OCI-LY1 (cell line): Measurements from ENCODE around the gene OBSL1.

Experiments used
- H2AFZ ChIP-seq: fragments of 200-600 bp; sonication (generic), shearing (Covaris generic); 2 replicates; pipeline ENCODE4 v1.6.0; 2014; ENCODE audit warnings: antibody characterized with exemption, mild to moderate bottlenecking, low read length
- H3F3A ChIP-seq: fragments of 200-600 bp; sonication (generic), shearing (Covaris generic); 2 replicates; pipeline ENCODE4 v1.6.0; 2014; ENCODE audit warnings: mild to moderate bottlenecking, antibody characterized with exemption, low read length, moderate library complexity; ENCODE audit not compliant: insufficient read depth
- H3K27ac ChIP-seq: fragments of 200-600 bp; sonication (generic); 2 replicates; pipeline ENCODE4 v1.5.1; 2014; ENCODE audit warnings: low read length, mixed run types, mild to moderate bottlenecking, low read depth; ENCODE audit not compliant: poor library complexity, severe bottlenecking
- H3K27me3 ChIP-seq: fragments of 200-600 bp; sonication (generic); 2 replicates; pipeline ENCODE4 v1.6.0; 2014; ENCODE audit warnings: antibody characterized with exemption, mild to moderate bottlenecking, low read length, moderate library complexity; ENCODE audit not compliant: insufficient read depth
- H3K36me3 ChIP-seq: fragments of 200-600 bp; sonication (generic); 2 replicates; pipeline ENCODE4 v1.6.1; 2014; ENCODE audit warnings: mild to moderate bottlenecking, antibody characterized with exemption, low read length, moderate library complexity, mixed read lengths; ENCODE audit not compliant: insufficient read depth
- H3K4me1 ChIP-seq: fragments of 200-600 bp; sonication (generic); 2 replicates; pipeline ENCODE4 v1.5.1; 2014; ENCODE audit warnings: mild to moderate bottlenecking, low read length, moderate library complexity; ENCODE audit not compliant: insufficient read depth, severe bottlenecking
- H3K4me2 ChIP-seq: fragments of 200-600 bp; sonication (generic), shearing (Covaris generic); 2 replicates; pipeline ENCODE4 v1.6.1; 2014; ENCODE audit warnings: low read length
- H3K4me3 ChIP-seq: fragments of 200-600 bp; sonication (generic); 2 replicates; pipeline ENCODE4 v1.5.1; 2014; ENCODE audit warnings: low read length, low read depth, mild to moderate bottlenecking, mixed read lengths; ENCODE audit not compliant: poor library complexity, severe bottlenecking
- H3K79me2 ChIP-seq: fragments of 200-600 bp; shearing (Covaris generic); 2 replicates; pipeline ENCODE4 v1.6.1; 2016; ENCODE audit warnings: mixed run types, low read length, mixed read lengths; ENCODE audit not compliant: insufficient read depth
- H3K9ac ChIP-seq: fragments of 200-600 bp; sonication (generic), shearing (Covaris generic); 2 replicates; pipeline ENCODE4 v1.6.1; 2014; ENCODE audit warnings: mild to moderate bottlenecking, low read length, mixed read lengths
- H3K9me2 ChIP-seq: fragments of 200-600 bp; sonication (generic), shearing (Covaris generic); 2 replicates; pipeline ENCODE4 v1.6.1; 2014; ENCODE audit warnings: low read depth, mild to moderate bottlenecking, low read length, mixed read lengths
- H3K9me3 ChIP-seq: fragments of 200-600 bp; shearing (Covaris generic); 2 replicates; pipeline ENCODE4 v1.6.1; 2014; ENCODE audit warnings: low read length, mixed read lengths
- H4K20me1 ChIP-seq: fragments of 200-600 bp; sonication (generic), shearing (Covaris generic); 2 replicates; pipeline ENCODE4 v1.6.0; 2016; ENCODE audit warnings: mild to moderate bottlenecking, low read length; ENCODE audit not compliant: insufficient read depth
- CTCF ChIP-seq: fragments of 200-600 bp; sonication (generic), shearing (Covaris generic); IDR thresholded peaks from 2 replicates; pipeline ENCODE4 v1.5.1; 2017; ENCODE audit warnings: mild to moderate bottlenecking, antibody characterized with exemption, low read length, moderate library complexity, mixed read lengths
- EZH2 ChIP-seq: fragments of 200-600 bp; sonication (generic), shearing (Covaris generic); IDR thresholded peaks from 2 replicates; pipeline ENCODE4 v1.8.0; 2017; ENCODE audit warnings: borderline replicate concordance, mixed run types, mild to moderate bottlenecking, antibody characterized with exemption, low read length, moderate library complexity, mixed read lengths

Gene OBSL1

GRCh38 chr2:219508971-219509779 is 62.2 kb downstream of the OBSL1 start:
- H3K4me2 ChIP-seq: no peak overlapping the region
- no peaks in the 10 kb centered on the region for H3K9me3 ChIP-seq
- H3F3A ChIP-seq: no peaks in the 10 kb centered on the region
- no peak overlapping the region for H3K9ac ChIP-seq
- H3K4me3 ChIP-seq: no peak overlapping the region
- no peaks in the 10 kb centered on the region for H3K4me1 ChIP-seq
- no peaks in the 10 kb centered on the region for H3K79me2 ChIP-seq
- H3K27me3 ChIP-seq: peaks cover 4% of the 10 kb centered on the region; the same call in 1 of the 2 replicates
- H2AFZ ChIP-seq: no peak overlapping the region
- H3K9me2 ChIP-seq: no peaks in the 10 kb centered on the region
- TF ChIP-seq CTCF (no peak), EZH2 (no peak)
- no peak overlapping the region for H3K27ac ChIP-seq
- H3K36me3 ChIP-seq: peaks cover 6% of the 10 kb centered on the region; the same call in 1 of the 2 replicates
- H4K20me1 ChIP-seq: no peaks in the 10 kb centered on the region

- no peak overlapping the region for H3K27ac ChIP-seq
- no peaks in the 10 kb centered on the region for H3K4me1 ChIP-seq
- no peaks in the 10 kb centered on the region for H4K20me1 ChIP-seq
- no peak overlapping the region for H2AFZ ChIP-seq
- H3K4me2 ChIP-seq: no peak overlapping the region
- no peaks in the 10 kb centered on the region for H3F3A ChIP-seq
- no peak overlapping the region for H3K9ac ChIP-seq
- TF ChIP-seq EZH2: no peak
- no peak for TF ChIP-seq CTCF
- no peaks in the 10 kb centered on the region for H3K9me3 ChIP-seq
- H3K4me3 ChIP-seq: no peak overlapping the region
- no peaks in the 10 kb centered on the region for H3K9me2 ChIP-seq
- H3K79me2 ChIP-seq: no peaks in the 10 kb centered on the region
- H3K36me3 ChIP-seq: peaks cover 6% of the 10 kb centered on the region; the same call in 1 of the 2 replicates
- peaks cover 4% of the 10 kb centered on the region; the same call in 1 of the 2 replicates for H3K27me3 ChIP-seq
Measured at GRCh38 chr2:219508444-219508734, 63.0 kb downstream of the OBSL1 start.

- no peaks in the 10 kb centered on the region for H4K20me1 ChIP-seq
- no peak overlapping the region for H2AFZ ChIP-seq
- no peak for TF ChIP-seq CTCF
- TF ChIP-seq EZH2: no peak
- no peak overlapping the region for H3K9ac ChIP-seq
- no peaks in the 10 kb centered on the region for H3F3A ChIP-seq
- no peaks in the 10 kb centered on the region for H3K4me1 ChIP-seq
- H3K4me3 ChIP-seq: no peak overlapping the region
- no peaks in the 10 kb centered on the region for H3K9me3 ChIP-seq
- H3K27ac ChIP-seq: no peak overlapping the region
- no peaks in the 10 kb centered on the region for H3K9me2 ChIP-seq
- H3K79me2 ChIP-seq: no peaks in the 10 kb centered on the region
- no peak overlapping the region for H3K4me2 ChIP-seq
- H3K36me3 ChIP-seq: peaks cover 6% of the 10 kb centered on the region; the same call in 1 of the 2 replicates
- peaks cover 4% of the 10 kb centered on the region; the same call in 1 of the 2 replicates for H3K27me3 ChIP-seq
Measured at GRCh38 chr2:219507581-219508443, 63.5 kb downstream of the OBSL1 start.
